ENCODE data around the gene TMEM174. TPM values are rescaled to one million over a fixed set of nuclear protein-coding genes. Genes with fewer than 3 reads are reported as not detected.
"Not testable (repeated sequence)": the region's sequence is repeated elsewhere in the genome, so short reads cannot be mapped to it uniquely, and the experiment has no call there.

Gene TMEM174
- total RNA-seq, 1 donor from 2014 or later = not detected

GRCh38 chr5:73197637-73198257 is 24.8 kb downstream of the TMEM174 start:
- DNase-seq = no peak

DNA sequence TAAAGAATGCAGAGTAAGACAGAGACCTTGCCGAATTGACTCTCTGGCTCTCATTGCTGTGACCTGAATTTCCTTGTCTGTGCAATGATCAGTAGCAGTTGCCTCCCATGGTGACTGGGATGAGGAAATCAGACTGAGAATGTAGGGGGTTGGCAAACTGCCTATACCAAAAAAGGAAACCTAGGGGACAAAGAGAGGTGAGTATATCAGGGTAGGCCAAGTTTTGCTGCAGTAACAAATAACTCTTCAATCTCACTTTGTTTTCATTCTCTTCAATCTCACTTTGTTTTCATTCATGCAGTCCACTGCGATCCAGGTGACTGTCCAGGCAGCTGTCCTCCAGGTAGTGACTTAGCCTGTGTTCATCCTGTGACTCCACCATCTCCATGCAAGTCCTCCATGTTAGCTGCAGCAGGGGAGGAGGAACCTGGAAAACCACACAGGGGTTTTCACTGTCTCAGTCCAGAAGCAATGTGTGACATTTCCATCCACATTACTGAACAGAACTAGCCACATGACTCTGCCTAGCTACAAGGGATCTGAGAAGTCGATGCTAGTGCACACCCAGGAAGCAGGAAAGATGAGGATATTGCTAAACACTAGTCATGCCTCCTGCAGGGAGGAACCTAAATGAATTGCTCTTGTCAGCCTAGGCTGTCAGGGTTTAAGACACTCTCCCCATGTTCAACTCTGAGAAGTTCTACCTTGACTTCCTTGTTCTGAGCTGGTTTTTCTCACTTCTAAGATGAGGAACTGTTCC is 26.0 kb downstream of the TMEM174 start:
- DNase-seq = no peak

- DNase-seq = no peak
Observed at GRCh38 chr5:73199671-73200070, 26.7 kb downstream of the TMEM174 start.

- DNase-seq = no peak
Observed at GRCh38 chr5:73201547-73202513, 28.8 kb downstream of the TMEM174 start.

GRCh38 chr5:73204332-73204731 is 31.3 kb downstream of the TMEM174 start:
- no peak for DNase-seq

- no peak for DNase-seq
Observed at GRCh38 chr5:73204733-73205132, 31.7 kb downstream of the TMEM174 start.

DNA sequence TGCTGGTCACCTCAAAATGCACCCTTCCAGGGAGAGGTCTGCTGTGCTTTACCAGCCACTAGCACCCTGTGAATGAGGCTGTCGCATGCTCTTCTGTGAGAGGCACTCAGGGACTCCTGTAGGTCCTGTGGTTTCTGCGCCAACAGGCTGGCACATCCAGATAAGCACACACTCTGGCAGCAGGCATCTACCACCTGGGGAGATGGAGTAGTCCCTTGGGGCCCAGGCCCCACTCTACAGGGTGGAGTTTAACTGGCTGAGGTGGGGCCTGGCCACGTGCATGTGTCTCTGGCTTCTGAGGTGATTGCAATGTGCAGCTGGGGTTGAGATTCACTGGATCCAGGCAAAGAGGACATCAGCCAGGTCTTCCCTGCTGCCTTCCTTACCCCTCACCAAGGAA is 32.3 kb downstream of the TMEM174 start:
- DNase-seq = no peak

- DNase-seq = not testable (repeated sequence)
Observed at GRCh38 chr5:73207239-73207638, 34.2 kb downstream of the TMEM174 start.

DNA sequence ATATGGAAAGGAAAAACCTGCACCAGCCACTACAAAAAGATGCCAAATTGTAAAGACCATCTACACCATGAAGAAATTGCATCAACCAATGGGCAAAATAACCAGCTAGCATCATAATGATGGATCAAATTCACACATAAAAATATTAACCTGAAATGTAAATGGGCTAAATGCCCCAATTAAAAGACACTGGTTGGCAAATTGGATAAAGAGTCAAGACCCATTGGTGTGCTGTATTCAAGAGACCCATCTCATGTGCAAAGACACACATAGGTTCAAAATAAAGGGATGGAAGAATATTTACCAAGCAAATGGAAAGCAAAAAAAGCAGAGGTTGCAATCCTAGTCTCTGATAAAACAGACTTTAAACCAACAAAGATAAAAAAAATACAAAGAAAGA is 36.1 kb downstream of the TMEM174 start:
- not testable (repeated sequence) for DNase-seq

DNA sequence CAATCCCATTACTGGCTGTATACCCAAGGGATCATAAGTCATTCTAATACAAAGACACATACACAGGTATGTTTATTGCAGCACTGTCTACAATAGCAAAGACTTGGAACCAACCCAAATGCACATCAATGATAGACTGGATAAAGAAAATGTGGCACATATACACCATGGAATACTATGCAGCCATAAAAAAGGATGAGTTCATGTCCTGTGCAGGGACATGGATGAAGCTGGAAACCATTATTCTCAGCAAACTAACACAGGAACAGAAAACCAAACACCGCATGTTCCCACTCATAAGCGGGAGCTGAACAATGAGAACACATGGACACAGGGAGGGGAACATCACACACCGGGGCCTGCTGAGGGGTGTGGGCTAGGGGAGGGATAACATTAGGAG is 39.7 kb downstream of the TMEM174 start:
- DNase-seq = not testable (repeated sequence)

DNA sequence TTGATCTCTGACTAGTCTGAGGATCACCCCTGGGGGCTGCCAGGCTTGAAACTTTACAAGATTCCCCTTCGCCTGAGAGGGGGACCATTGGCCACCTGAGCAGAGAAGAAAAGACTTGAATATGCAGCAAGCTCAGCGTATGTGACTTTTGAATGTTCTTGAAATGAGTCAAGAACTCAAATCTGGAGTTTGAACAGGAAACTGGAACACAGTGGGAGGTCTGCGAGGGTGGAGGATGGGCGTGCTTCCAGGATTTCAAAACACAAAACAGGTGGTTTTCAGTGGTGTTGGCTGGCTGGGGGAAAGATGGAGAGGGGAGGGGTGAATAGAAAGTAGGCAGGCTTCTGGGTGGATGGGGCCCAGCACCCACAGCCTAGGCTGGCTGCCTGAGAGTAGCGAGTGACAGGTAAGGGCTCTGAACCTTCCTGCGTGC is 40.6 kb downstream of the TMEM174 start:
- peak; percentile 47 for DNase-seq

- no peak for DNase-seq
Observed at GRCh38 chr5:73214306-73214705, 41.3 kb downstream of the TMEM174 start.

DNA sequence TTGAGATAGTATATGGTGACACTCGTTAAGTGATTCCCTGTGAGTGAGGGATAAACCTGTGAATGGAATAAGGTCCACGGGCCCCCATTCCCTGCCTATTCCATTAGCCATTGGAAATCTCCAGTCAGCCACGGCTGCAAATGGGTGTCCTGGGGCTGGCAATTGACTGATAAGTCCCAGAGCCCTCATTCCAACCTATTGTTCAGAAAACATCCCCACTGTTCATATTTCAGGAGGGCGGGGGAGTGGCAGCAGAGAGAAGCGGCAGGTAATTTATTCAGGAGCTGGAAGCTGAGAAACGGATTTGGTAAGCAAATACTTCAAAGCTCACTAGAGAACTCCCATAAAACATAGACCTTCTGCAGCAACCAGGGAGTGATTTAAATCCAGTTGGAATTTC is 42.0 kb downstream of the TMEM174 start:
- no peak for DNase-seq

DNA sequence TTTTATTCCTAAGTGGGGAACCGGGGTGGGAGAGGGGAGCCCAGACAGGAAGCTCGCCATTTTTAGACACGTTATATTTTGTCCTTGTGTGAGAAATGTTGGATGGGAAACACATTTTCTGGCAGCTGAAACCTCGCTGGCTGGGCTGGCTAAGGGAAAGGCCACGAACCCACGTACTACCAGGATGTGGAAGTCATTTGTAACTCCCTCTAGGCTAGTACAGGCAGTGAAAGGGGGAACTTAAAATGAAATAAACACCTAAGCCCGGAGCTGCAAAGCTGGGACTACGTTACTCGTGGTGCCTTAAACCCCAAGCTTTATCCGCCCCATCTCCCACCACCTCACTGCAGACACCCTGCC is 42.5 kb downstream of the TMEM174 start:
- DNase-seq = no peak

DNA sequence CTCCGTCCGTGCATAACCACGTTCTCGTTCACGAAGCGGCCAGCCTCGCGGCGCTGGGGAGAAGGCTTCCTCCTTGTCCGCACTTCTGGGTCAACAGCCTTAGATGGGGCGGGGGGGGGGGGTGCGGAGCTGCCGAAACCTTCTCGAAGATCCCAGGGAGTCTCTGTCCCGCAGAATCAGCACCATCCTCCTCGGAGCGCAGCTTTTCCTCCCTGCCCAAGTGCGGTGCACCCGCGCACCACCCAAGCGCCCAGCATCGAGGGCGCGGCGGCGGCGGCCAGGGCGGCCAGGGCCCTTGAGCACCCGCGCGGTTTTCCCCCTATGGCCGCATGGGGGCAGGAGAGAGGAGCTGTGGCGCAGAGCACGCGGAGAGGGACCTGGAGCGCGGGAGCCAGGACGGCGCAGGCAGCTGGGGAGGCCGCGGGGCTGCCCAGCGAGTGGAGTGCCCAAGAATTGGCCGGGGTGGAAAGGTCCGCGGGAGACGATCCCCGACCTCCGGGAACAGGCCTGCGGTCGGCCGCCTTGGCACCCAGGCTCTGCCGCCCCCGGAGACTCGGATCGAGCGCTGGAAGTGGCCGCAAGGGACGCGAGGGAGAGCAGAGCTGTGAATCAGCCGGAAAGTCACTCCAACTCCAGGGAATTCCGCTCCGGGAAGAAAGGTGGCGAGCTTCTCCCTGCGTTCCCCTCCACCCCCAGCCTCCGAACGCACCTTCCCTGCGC is 43.1 kb downstream of the TMEM174 start:
- peak; percentile 72 for DNase-seq

DNA sequence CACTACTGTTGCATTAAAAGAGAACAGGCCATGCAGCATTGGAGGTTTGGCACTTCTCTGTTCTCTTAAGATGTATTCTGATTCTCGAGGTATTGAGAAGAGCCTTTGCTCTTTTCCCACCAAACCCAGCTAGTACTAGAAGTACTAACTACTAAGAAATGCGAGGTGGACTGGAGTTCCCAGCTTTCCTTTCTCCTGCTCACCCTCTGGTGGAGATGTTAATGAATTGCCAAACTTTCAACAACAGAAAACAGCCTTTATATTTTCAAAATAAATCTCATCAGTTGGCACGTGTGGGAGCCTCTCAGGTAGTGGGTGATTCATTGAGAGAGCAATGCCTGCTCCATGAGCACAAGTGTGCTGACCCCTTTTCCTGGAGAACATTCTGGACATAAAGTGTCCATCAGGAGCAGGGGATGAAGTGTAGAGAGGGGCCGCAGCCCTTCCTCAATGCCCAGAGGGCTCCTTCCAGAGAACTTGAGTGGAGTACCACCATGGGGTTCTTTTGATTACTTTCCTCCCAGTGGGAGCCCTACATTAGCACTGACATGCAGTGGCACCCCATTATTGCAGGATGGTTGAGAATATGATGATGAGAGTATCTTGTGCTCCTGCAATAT is 45.7 kb downstream of the TMEM174 start:
- peak; percentile 20 for DNase-seq

GRCh38 chr5:73219336-73219735 is 46.3 kb downstream of the TMEM174 start:
- not testable (repeated sequence) for DNase-seq

DNA sequence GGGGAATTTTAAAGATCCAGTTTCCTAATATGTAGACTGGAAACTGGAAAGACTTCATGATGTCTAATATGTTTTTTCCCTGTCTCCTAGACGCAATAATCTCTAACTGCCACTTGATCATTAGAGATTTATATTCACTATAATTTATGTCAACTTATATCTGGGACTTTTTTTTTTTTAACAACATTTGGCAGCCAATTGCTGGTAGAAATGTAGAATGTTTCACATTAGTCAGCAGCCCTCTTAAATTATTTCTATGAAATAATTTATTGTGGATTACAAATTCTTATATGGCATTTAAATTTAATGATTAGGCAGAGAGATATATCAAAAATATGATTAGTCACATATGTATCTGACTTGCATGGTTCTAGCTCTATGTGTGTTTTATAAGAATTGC is 48.2 kb downstream of the TMEM174 start:
- DNase-seq = no peak

DNA sequence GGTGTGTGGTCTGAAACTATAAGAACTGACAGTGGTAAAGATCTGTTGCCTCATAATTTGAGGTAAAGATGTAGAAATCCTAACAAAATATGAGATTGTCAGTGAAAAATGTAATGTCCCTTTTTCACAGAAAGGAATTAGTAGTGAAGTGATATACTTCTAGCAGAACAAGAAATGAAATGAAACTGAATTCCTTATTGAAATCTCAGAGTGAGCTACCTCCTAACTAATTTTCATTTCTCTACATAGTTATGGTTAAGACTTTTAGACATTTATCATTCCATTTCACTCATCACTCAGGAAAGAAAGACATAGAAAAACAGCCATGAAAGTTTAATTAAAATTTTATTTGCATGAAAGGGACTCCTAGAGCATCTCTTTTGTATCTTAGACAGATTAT is 48.7 kb downstream of the TMEM174 start:
- no peak for DNase-seq

DNA sequence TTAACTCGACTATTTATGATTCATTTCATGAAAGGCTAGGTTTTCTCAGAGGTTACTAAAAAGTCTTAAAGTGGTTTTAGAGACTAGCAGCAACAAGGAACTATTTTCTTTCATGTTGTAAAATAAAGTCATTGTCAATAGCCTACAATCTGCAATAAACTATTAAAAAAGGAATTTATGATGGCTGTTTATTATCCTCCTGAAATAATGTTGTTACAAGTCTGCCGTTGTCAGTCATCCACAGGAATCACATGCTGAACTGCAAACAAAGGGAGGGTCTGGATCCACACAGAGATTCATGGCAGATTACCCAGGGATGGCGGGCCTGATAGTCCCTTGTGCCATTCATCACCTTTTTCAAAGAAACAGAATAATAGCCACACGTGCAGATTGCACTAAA is 49.2 kb downstream of the TMEM174 start:
- no peak for DNase-seq

Measured in skin of body (tissue), 2 donors.